HEK293 (cell line): ENCODE data around the gene GALK1.

Experiments used
- HOXC10 ChIP-seq: sonication (generic); formaldehyde crosslinking; IDR thresholded peaks from 2 replicates; pipeline ENCODE4 v1.8.1; 2023; ENCODE audit warnings: mild to moderate bottlenecking, missing genetic modification reagents
- MYNN ChIP-seq: fragments of 450-650 bp; formaldehyde crosslinking; IDR thresholded peaks from 2 replicates; pipeline ENCODE4 v1.5.1; 2016; ENCODE audit warnings: missing biosample characterization, missing genetic modification characterization, borderline replicate concordance
- ZBTB8A ChIP-seq: fragments of 450-650 bp; formaldehyde crosslinking; IDR thresholded peaks from 2 replicates; pipeline ENCODE4 v1.5.1; 2016; ENCODE audit warnings: missing biosample characterization, missing genetic modification characterization
- ZNF223 ChIP-seq: fragments of 450-650 bp; formaldehyde crosslinking; IDR thresholded peaks from 2 replicates; pipeline ENCODE4 v1.5.1; 2016; ENCODE audit warnings: missing biosample characterization, missing genetic modification characterization
- ZNF274 ChIP-seq, 2 experiments: fragments of 200-500 bp in 1 of 2; fragments of 450-650 bp in 1 of 2; sonication (Bioruptor generic) in 1 of 2; formaldehyde crosslinking in 1 of 2; IDR thresholded peaks; 2 replicates each; pipeline versions ENCODE4 v1.5.1 to v1.6.1; 2014 to 2016; ENCODE audit warnings: borderline replicate concordance in 1 of 2, inconsistent platforms in 1 of 2, low read length in 1 of 2, missing biosample characterization in 1 of 2, missing genetic modification characterization in 1 of 2
- TF ChIP-seq, protein P1 (sequence below): fragments of 450-650 bp; formaldehyde crosslinking; IDR thresholded peaks from 2 replicates; pipeline ENCODE4 v1.5.1; 2016; ENCODE audit warnings: missing biosample characterization, missing genetic modification characterization
- TF ChIP-seq, protein P2 (sequence below): fragments of 450-650 bp; formaldehyde crosslinking; IDR thresholded peaks from 2 replicates; pipeline ENCODE4 v1.5.1; 2017; ENCODE audit warnings: missing biosample characterization, missing genetic modification characterization

DNA sequence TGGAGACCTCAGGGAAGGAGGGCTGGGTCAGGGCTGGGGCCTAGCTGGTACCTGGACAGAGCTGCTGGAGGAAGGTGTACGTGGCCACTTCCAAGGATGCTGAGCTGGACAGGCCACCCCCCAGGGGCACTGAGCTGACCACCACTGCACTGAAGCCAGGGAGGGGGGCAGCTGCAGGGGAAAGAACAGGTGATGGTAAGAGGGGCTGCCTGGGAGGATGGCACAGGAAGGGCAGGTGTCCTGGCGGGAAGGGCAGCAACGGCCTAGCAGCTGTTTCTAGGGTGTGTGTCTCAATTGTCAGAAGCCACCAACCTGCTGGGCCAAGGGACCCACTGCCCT lies 1.8 kb downstream of the GALK1 start:
- TF ChIP-seq HOXC10 (CRISPR knock-in tag): no peak
- TF ChIP-seq, protein P1, sequence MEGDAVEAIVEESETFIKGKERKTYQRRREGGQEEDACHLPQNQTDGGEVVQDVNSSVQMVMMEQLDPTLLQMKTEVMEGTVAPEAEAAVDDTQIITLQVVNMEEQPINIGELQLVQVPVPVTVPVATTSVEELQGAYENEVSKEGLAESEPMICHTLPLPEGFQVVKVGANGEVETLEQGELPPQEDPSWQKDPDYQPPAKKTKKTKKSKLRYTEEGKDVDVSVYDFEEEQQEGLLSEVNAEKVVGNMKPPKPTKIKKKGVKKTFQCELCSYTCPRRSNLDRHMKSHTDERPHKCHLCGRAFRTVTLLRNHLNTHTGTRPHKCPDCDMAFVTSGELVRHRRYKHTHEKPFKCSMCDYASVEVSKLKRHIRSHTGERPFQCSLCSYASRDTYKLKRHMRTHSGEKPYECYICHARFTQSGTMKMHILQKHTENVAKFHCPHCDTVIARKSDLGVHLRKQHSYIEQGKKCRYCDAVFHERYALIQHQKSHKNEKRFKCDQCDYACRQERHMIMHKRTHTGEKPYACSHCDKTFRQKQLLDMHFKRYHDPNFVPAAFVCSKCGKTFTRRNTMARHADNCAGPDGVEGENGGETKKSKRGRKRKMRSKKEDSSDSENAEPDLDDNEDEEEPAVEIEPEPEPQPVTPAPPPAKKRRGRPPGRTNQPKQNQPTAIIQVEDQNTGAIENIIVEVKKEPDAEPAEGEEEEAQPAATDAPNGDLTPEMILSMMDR (tag by site-specific recombination): no peak
- TF ChIP-seq ZBTB8A (tag by site-specific recombination): no peak
- TF ChIP-seq, protein P2, sequence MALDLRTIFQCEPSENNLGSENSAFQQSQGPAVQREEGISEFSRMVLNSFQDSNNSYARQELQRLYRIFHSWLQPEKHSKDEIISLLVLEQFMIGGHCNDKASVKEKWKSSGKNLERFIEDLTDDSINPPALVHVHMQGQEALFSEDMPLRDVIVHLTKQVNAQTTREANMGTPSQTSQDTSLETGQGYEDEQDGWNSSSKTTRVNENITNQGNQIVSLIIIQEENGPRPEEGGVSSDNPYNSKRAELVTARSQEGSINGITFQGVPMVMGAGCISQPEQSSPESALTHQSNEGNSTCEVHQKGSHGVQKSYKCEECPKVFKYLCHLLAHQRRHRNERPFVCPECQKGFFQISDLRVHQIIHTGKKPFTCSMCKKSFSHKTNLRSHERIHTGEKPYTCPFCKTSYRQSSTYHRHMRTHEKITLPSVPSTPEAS (tag by site-specific recombination): no peak
- TF ChIP-seq ZNF274 (IDR thresholded peaks at IDR 0.05; ENCODE audit: low read length): no peak
- TF ChIP-seq ZNF274 (tag by site-specific recombination; IDR thresholded peaks at IDR 0.05; ENCODE audit: borderline replicate concordance): no peak
- no peak for TF ChIP-seq MYNN
- no peak for TF ChIP-seq ZNF223 (tag by site-specific recombination)
